ENCODE results near the gene KRTAP5-3. TPM values are rescaled to one million over a fixed set of nuclear protein-coding genes. Genes with fewer than 3 reads are reported as not detected.

Gene KRTAP5-3
- total and polyA plus RNA-seq, 2 of the 13 experiments (the other 11 are each of a cell fraction or from before 2014, with no cell fraction given), result not detected

- TF ChIP-seq ATF4 (CRISPR knock-in tag; IDR thresholded peaks at IDR 0.05) (0 out of 4 replicates have a peak, but pooled peaks of 1 of the 2 experiments have one; percentile 36), GABPA (IDR thresholded peaks at IDR 0.05; ENCODE audit: low read depth, low read length) (peak; percentile 40), GABPA (CRISPR knock-in tag; IDR thresholded peaks at IDR 0.05; ENCODE audit: low read depth) (peak; percentile 88), ETV6 (CRISPR knock-in tag; conservative IDR thresholded peaks at IDR 0.05) (0 out of 2 replicates have a peak, but pooled peaks have one; percentile 46), MXI1 (IDR thresholded peaks at IDR 0.05; ENCODE audit: borderline replicate concordance, low read depth, low read length) (peak; percentile 16; the same call in 1 of the 3 replicates), SAP130 (CRISPR knock-in tag; IDR thresholded peaks at IDR 0.05; ENCODE audit: low read depth) (peak; percentile 36), FOXA3 (CRISPR knock-in tag; IDR thresholded peaks at IDR 0.05) (peak; percentile 21; the same call in 1 of the 2 replicates), MED1 (CRISPR knock-in tag; IDR thresholded peaks at IDR 0.05) (peak; percentile 58)
These were observed 18.9 kb downstream of the KRTAP5-3 start (continued) for GRCh38 chr11:1589191-1589963.

- ChIA-PET POLR2A (no interaction called here), CTCF (ENCODE audit: low intra/inter-chr PET ratio, low total read pairs) (no interaction called here)
- Histone ChIP-seq H3K36me3 (replicated peaks in 1 of 2; ENCODE audit: control insufficient read depth in 1 of 2, insufficient read depth in 2 of 2, low read length in 2 of 2) (no peaks in the 10 kb centered on the region), H3K9ac (ENCODE audit: insufficient read depth, low read depth, low read length) (no peak overlapping the region), H3K27me3 (ENCODE audit: control insufficient read depth in 1 of 2, insufficient read depth in 2 of 2, low read length in 2 of 2) (no peaks in the 10 kb centered on the region; a peak in 1 of 5 replicates), H3K79me2 (ENCODE audit: insufficient read depth, low read length) (no peaks in the 10 kb centered on the region), H3K4me3 (replicated peaks in 1 of 3; ENCODE audit: insufficient read depth in 1 of 3, low read depth in 2 of 3, low read length in 3 of 3) (no peak overlapping the region), H3K27ac (ENCODE audit: extremely low read length, insufficient read depth, low read length) (no peak overlapping the region), H2AFZ (ENCODE audit: low read length) (no peak overlapping the region), H3K4me1 (ENCODE audit: insufficient read depth, low read length) (0 out of 2 replicates have a peak, but pooled peaks cover 14% of the 10 kb centered on the region), H3K4me2 (ENCODE audit: low read depth, low read length) (no peak overlapping the region), H3K9me3 (ENCODE audit: low read length) (no peaks in the 10 kb centered on the region), H4K20me1 (ENCODE audit: insufficient read depth, low read length) (0 out of 2 replicates have a peak, but pooled peaks cover 2% of the 10 kb centered on the region)
- FAIRE-seq, result no peak
- 17% methylated on average over 2 of the region's 2 CpGs for WGBS (ENCODE audit: low lambda C conversion rate)
- no TSS peak for BruUV-seq (replicated peaks)
- no peak for DNase-seq (ENCODE audit: low spot score)
- no peak for ATAC-seq
- intact Hi-C loops (cut with micrococcal nuclease; ENCODE audit: unreplicated experiment) (no loop called here), in situ Hi-C loops (cut with HindIII; ENCODE audit: extremely low pct_ligation_motif_present, low pct_unique_long_range_greater_than_20kb) (no loop called here)
- no peak for TF ChIP-seq POLR2A (IDR thresholded peaks at IDR 0.05; ENCODE audit: insufficient read depth in 1 of 2, low read depth in 2 of 2, low read length in 2 of 2)
- TF ChIP-seq ZBTB43 (CRISPR knock-in tag; conservative IDR thresholded peaks at IDR 0.05), result no peak
- no peak for TF ChIP-seq ZBED4 (CRISPR knock-in tag; IDR thresholded peaks at IDR 0.05; ENCODE audit: borderline replicate concordance)
- TF ChIP-seq ZNF572 (CRISPR knock-in tag; IDR thresholded peaks at IDR 0.05), result no peak
- no peak for TF ChIP-seq CBX2 (IDR thresholded peaks at IDR 0.05; ENCODE audit: low read depth, low read length)
- TF ChIP-seq CBX2 (CRISPR knock-in tag; IDR thresholded peaks at IDR 0.05; ENCODE audit: low read depth), result no peak
- TF ChIP-seq KMT2B (CRISPR knock-in tag; IDR thresholded peaks at IDR 0.05), result no peak
- TF ChIP-seq BORCS8-MEF2B (CRISPR knock-in tag; IDR thresholded peaks at IDR 0.05), result no peak
- TF ChIP-seq ZSCAN12 (CRISPR knock-in tag; IDR thresholded peaks at IDR 0.05), result no peak
These were observed 21.6 kb downstream of the KRTAP5-3 start for GRCh38 chr11:1586699-1587098.
